ENCODE measurements around the gene PRRG1. TPM values are rescaled to one million over a fixed set of nuclear protein-coding genes. Genes with fewer than 3 reads are reported as not detected.

The PRRG1 gene
- polyA plus RNA-seq, 1 of the 3 experiments (the other 2 are of a cell fraction) = 3.0 TPM

- 0% methylated on average over 2 of the region's 2 CpGs for WGBS (ENCODE audit: low lambda C conversion rate)
- Histone ChIP-seq H3K27ac (ENCODE audit: low read depth in 2 of 2, low read length in 1 of 2) (no peak overlapping the region), H3K79me2 (ENCODE audit: insufficient read depth) (no peaks in the 10 kb centered on the region), H3K36me3 (replicated peaks in 1 of 2; ENCODE audit: control insufficient read depth in 1 of 2, insufficient read depth in 2 of 2, low read length in 1 of 2) (no peaks in the 10 kb centered on the region), H3K4me1 (ENCODE audit: control insufficient read depth in 1 of 2, insufficient read depth in 2 of 2, low read depth in 1 of 2, low read length in 1 of 2) (no peaks in the 10 kb centered on the region), H4K20me1 (ENCODE audit: insufficient read depth) (no peaks in the 10 kb centered on the region), H3K27me3 (ENCODE audit: insufficient read depth) (peaks cover 12% of the 10 kb centered on the region; the same call in 1 of the 2 replicates), H3F3A (replicated peaks; ENCODE audit: insufficient read depth) (no peaks in the 10 kb centered on the region), H2AFZ (ENCODE audit: low read depth) (no peak overlapping the region), H3K4me2 (no peak overlapping the region), H3K9me3 (no peaks in the 10 kb centered on the region), H3K9ac (no peak overlapping the region), H3K4me3 (ENCODE audit: low read depth in 2 of 2, low read length in 1 of 2) (no peak overlapping the region), H3K9me2 (no peaks in the 10 kb centered on the region)
- CTCF ChIA-PET = no interaction called here
- POLR2A ChIA-PET = no interaction called here
- no peak for DNase-seq
- TF ChIP-seq TAF1 (IDR thresholded peaks at IDR 0.05; ENCODE audit: borderline replicate concordance, low read depth, low read length) (no peak), IRF3 (IDR thresholded peaks at IDR 0.05; ENCODE audit: low read depth, low read length) (no peak), USF1 (IDR thresholded peaks at IDR 0.05; ENCODE audit: borderline replicate concordance, low read depth) (no peak), TEAD4 (IDR thresholded peaks at IDR 0.05; ENCODE audit: borderline replicate concordance, insufficient read depth) (no peak), ZBTB33 (IDR thresholded peaks at IDR 0.05; ENCODE audit: borderline replicate concordance, low read depth) (no peak), FOXM1 (IDR thresholded peaks at IDR 0.05; ENCODE audit: low read depth) (no peak), SIN3A (IDR thresholded peaks at IDR 0.05; ENCODE audit: borderline replicate concordance, low read depth, low read length) (no peak), PBX3 (IDR thresholded peaks at IDR 0.05) (no peak), CHD2 (IDR thresholded peaks at IDR 0.05; ENCODE audit: low read length, partially characterized antibody) (no peak), POLR2AphosphoS5 (IDR thresholded peaks at IDR 0.05; ENCODE audit: low read depth, low read length) (no peak), GABPA (IDR thresholded peaks at IDR 0.05; ENCODE audit: low read depth) (no peak)
Measured at GRCh38 chrX:37332055-37332454, 17.1 kb upstream of the PRRG1 start.

GRCh38 chrX:37332987-37333658 lies 16.0 kb upstream of the PRRG1 start:
- no peak for DNase-seq
- WGBS (ENCODE audit: low lambda C conversion rate) = 5% methylated on average over 8 of the region's 8 CpGs
- CTCF ChIA-PET = no interaction called here

More at GRCh38 chrX:37332987-37333658, 16.0 kb upstream of the PRRG1 start:
- POLR2A ChIA-PET = no interaction called here
- Histone ChIP-seq H3K4me2 (no peak overlapping the region), H3K27ac (ENCODE audit: low read depth in 2 of 2, low read length in 1 of 2) (no peak overlapping the region), H3F3A (replicated peaks; ENCODE audit: insufficient read depth) (no peaks in the 10 kb centered on the region), H3K36me3 (replicated peaks in 1 of 2; ENCODE audit: control insufficient read depth in 1 of 2, insufficient read depth in 2 of 2, low read length in 1 of 2) (no peaks in the 10 kb centered on the region), H3K27me3 (ENCODE audit: insufficient read depth) (peaks cover 12% of the 10 kb centered on the region; the same call in 1 of the 2 replicates), H3K9ac (no peak overlapping the region), H2AFZ (ENCODE audit: low read depth) (no peak overlapping the region), H3K4me1 (ENCODE audit: control insufficient read depth in 1 of 2, insufficient read depth in 2 of 2, low read depth in 1 of 2, low read length in 1 of 2) (no peaks in the 10 kb centered on the region), H3K79me2 (ENCODE audit: insufficient read depth) (no peaks in the 10 kb centered on the region), H4K20me1 (ENCODE audit: insufficient read depth) (no peaks in the 10 kb centered on the region), H3K9me2 (no peaks in the 10 kb centered on the region), H3K4me3 (ENCODE audit: low read depth in 2 of 2, low read length in 1 of 2) (no peak overlapping the region), H3K9me3 (no peaks in the 10 kb centered on the region)
- TF ChIP-seq FOSL2 (IDR thresholded peaks at IDR 0.05; ENCODE audit: borderline replicate concordance, low read depth) (no peak), RAD21 (IDR thresholded peaks at IDR 0.05; ENCODE audit: low read length) (no peak), USF2 (IDR thresholded peaks at IDR 0.05; ENCODE audit: borderline replicate concordance, low read depth, low read length) (no peak), POLR2AphosphoS5 (IDR thresholded peaks at IDR 0.05; ENCODE audit: low read depth, low read length) (no peak), TEAD4 (IDR thresholded peaks at IDR 0.05; ENCODE audit: borderline replicate concordance, insufficient read depth) (no peak), ZBTB33 (IDR thresholded peaks at IDR 0.05; ENCODE audit: borderline replicate concordance, low read depth) (no peak), ELF1 (IDR thresholded peaks at IDR 0.05) (no peak)
